OCI-LY1 (cell line): ENCODE results near the gene CPNE8.

Source experiments
- H2AFZ ChIP-seq: fragments of 200-600 bp; sonication (generic), shearing (Covaris generic); 2 replicates; pipeline ENCODE4 v1.6.0; 2014; ENCODE audit warnings: antibody characterized with exemption, mild to moderate bottlenecking, low read length
- H3F3A ChIP-seq: fragments of 200-600 bp; sonication (generic), shearing (Covaris generic); 2 replicates; pipeline ENCODE4 v1.6.0; 2014; ENCODE audit warnings: mild to moderate bottlenecking, antibody characterized with exemption, low read length, moderate library complexity; ENCODE audit not compliant: insufficient read depth
- H3K27ac ChIP-seq: fragments of 200-600 bp; sonication (generic); 2 replicates; pipeline ENCODE4 v1.5.1; 2014; ENCODE audit warnings: low read length, mixed run types, mild to moderate bottlenecking, low read depth; ENCODE audit not compliant: poor library complexity, severe bottlenecking
- H3K27me3 ChIP-seq: fragments of 200-600 bp; sonication (generic); 2 replicates; pipeline ENCODE4 v1.6.0; 2014; ENCODE audit warnings: antibody characterized with exemption, mild to moderate bottlenecking, low read length, moderate library complexity; ENCODE audit not compliant: insufficient read depth
- H3K36me3 ChIP-seq: fragments of 200-600 bp; sonication (generic); 2 replicates; pipeline ENCODE4 v1.6.1; 2014; ENCODE audit warnings: mild to moderate bottlenecking, antibody characterized with exemption, low read length, moderate library complexity, mixed read lengths; ENCODE audit not compliant: insufficient read depth
- H3K4me1 ChIP-seq: fragments of 200-600 bp; sonication (generic); 2 replicates; pipeline ENCODE4 v1.5.1; 2014; ENCODE audit warnings: mild to moderate bottlenecking, low read length, moderate library complexity; ENCODE audit not compliant: insufficient read depth, severe bottlenecking
- H3K4me2 ChIP-seq: fragments of 200-600 bp; sonication (generic), shearing (Covaris generic); 2 replicates; pipeline ENCODE4 v1.6.1; 2014; ENCODE audit warnings: low read length
- H3K4me3 ChIP-seq: fragments of 200-600 bp; sonication (generic); 2 replicates; pipeline ENCODE4 v1.5.1; 2014; ENCODE audit warnings: low read length, low read depth, mild to moderate bottlenecking, mixed read lengths; ENCODE audit not compliant: poor library complexity, severe bottlenecking
- H3K79me2 ChIP-seq: fragments of 200-600 bp; shearing (Covaris generic); 2 replicates; pipeline ENCODE4 v1.6.1; 2016; ENCODE audit warnings: mixed run types, low read length, mixed read lengths; ENCODE audit not compliant: insufficient read depth
- H3K9ac ChIP-seq: fragments of 200-600 bp; sonication (generic), shearing (Covaris generic); 2 replicates; pipeline ENCODE4 v1.6.1; 2014; ENCODE audit warnings: mild to moderate bottlenecking, low read length, mixed read lengths
- H3K9me2 ChIP-seq: fragments of 200-600 bp; sonication (generic), shearing (Covaris generic); 2 replicates; pipeline ENCODE4 v1.6.1; 2014; ENCODE audit warnings: low read depth, mild to moderate bottlenecking, low read length, mixed read lengths
- H3K9me3 ChIP-seq: fragments of 200-600 bp; shearing (Covaris generic); 2 replicates; pipeline ENCODE4 v1.6.1; 2014; ENCODE audit warnings: low read length, mixed read lengths
- H4K20me1 ChIP-seq: fragments of 200-600 bp; sonication (generic), shearing (Covaris generic); 2 replicates; pipeline ENCODE4 v1.6.0; 2016; ENCODE audit warnings: mild to moderate bottlenecking, low read length; ENCODE audit not compliant: insufficient read depth
- EZH2 ChIP-seq: fragments of 200-600 bp; sonication (generic), shearing (Covaris generic); IDR thresholded peaks from 2 replicates; pipeline ENCODE4 v1.8.0; 2017; ENCODE audit warnings: borderline replicate concordance, mixed run types, mild to moderate bottlenecking, antibody characterized with exemption, low read length, moderate library complexity, mixed read lengths
- TF ChIP-seq, protein P1 (sequence below): fragments of 200-600 bp; sonication (generic), shearing (Covaris generic); IDR thresholded peaks from 2 replicates; pipeline ENCODE4 v1.5.1; 2017; ENCODE audit warnings: mild to moderate bottlenecking, antibody characterized with exemption, low read length, moderate library complexity, mixed read lengths

CPNE8 gene

DNA sequence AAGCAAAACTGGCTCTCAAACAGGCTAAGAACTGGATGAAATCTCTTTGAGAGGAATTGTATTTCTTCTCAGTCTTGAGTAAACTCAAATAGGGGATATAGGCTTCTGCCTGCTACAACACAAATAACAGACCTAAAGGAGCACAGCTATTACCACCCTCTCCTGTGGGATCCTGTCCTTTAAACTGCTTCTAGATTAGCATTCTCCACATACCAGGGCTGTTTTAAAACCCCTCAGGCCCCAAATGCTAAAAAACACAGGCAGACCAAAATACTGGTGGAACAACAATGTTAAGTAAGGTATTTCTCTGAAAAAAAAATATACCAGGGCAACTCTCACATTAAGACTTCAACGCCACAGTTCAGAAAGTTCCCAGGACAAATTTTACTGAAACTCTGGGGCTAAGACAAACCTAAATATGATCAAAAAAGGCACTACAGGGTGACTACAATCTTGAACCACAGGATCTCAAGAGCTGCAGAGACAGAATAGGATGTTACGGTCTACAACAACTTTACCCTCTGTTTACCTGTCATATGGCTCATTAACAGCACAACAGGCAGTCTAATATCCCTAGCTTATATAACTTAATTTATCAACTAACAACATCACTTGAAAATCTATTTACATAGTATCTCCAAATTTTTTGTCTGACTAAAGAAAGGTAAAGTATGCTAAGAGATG, 7.2 kb downstream of the CPNE8 start:
- no peaks in the 10 kb centered on the region for H3K79me2 ChIP-seq
- H3K4me2 ChIP-seq, result no peak overlapping the region
- no peaks in the 10 kb centered on the region for H4K20me1 ChIP-seq
- no peaks in the 10 kb centered on the region for H3K9me3 ChIP-seq
- no peaks in the 10 kb centered on the region for H3F3A ChIP-seq
- no peak overlapping the region for H3K27ac ChIP-seq
- H3K36me3 ChIP-seq, result no peaks in the 10 kb centered on the region
- H3K4me1 ChIP-seq, result no peaks in the 10 kb centered on the region
- H3K4me3 ChIP-seq, result no peak overlapping the region
- no peak overlapping the region for H2AFZ ChIP-seq
- no peaks in the 10 kb centered on the region for H3K9me2 ChIP-seq
- no peak for TF ChIP-seq EZH2
- TF ChIP-seq, protein P1, sequence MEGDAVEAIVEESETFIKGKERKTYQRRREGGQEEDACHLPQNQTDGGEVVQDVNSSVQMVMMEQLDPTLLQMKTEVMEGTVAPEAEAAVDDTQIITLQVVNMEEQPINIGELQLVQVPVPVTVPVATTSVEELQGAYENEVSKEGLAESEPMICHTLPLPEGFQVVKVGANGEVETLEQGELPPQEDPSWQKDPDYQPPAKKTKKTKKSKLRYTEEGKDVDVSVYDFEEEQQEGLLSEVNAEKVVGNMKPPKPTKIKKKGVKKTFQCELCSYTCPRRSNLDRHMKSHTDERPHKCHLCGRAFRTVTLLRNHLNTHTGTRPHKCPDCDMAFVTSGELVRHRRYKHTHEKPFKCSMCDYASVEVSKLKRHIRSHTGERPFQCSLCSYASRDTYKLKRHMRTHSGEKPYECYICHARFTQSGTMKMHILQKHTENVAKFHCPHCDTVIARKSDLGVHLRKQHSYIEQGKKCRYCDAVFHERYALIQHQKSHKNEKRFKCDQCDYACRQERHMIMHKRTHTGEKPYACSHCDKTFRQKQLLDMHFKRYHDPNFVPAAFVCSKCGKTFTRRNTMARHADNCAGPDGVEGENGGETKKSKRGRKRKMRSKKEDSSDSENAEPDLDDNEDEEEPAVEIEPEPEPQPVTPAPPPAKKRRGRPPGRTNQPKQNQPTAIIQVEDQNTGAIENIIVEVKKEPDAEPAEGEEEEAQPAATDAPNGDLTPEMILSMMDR, result no peak
- no peak overlapping the region for H3K9ac ChIP-seq
- H3K27me3 ChIP-seq, result no peaks in the 10 kb centered on the region

DNA sequence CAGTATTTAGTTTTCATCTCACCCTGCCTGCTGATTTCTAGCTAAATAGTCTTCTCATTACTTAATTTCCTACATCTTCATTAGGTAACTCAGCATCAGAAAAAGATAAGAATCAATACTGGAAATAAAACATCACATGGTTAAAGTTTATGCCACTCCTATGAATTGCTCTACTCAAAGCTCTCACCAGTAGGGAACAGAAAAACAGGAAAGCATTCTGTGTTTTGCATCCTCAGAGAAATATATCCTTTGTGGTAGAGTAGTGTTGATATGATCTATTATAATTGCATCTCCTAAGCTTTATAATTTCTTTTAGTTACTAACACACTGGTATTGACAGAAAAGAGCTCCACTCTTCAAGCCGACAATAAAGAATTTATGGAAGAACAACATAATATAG, 9.9 kb downstream of the CPNE8 start:
- Histone ChIP-seq H3F3A (no peaks in the 10 kb centered on the region), H3K9me2 (no peaks in the 10 kb centered on the region), H4K20me1 (no peaks in the 10 kb centered on the region), H3K27me3 (no peaks in the 10 kb centered on the region), H3K36me3 (no peaks in the 10 kb centered on the region), H3K4me3 (no peak overlapping the region), H3K27ac (no peak overlapping the region), H3K9me3 (no peaks in the 10 kb centered on the region), H2AFZ (no peak overlapping the region), H3K79me2 (no peaks in the 10 kb centered on the region), H3K9ac (no peak overlapping the region), H3K4me2 (no peak overlapping the region), H3K4me1 (no peaks in the 10 kb centered on the region)
- TF ChIP-seq EZH2, result no peak
- TF ChIP-seq, protein P1, result no peak

DNA sequence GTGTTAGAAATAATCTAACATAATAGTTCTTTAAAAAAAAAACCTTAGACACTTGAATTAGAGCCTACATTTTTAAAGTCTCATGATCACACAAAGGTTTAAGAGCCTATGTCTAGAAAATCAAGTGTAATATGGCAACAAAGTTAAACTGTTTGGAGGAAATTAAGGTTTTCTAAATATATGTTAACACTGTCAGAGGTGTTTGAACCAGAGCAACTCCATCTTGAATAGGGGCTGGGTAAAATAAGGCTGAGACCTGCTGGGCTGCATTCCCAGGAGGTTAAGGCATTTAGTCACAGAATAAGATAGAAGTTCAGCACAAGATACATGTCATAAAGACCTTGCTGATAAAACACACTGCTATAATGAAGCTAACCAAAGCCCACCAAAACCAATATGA, 12.4 kb downstream of the CPNE8 start:
- Histone ChIP-seq H3K4me2 (no peak overlapping the region), H2AFZ (no peak overlapping the region), H3K9ac (no peak overlapping the region), H3K4me3 (no peak overlapping the region), H3K36me3 (no peaks in the 10 kb centered on the region), H3K9me2 (no peaks in the 10 kb centered on the region), H3K27ac (no peak overlapping the region), H3F3A (no peaks in the 10 kb centered on the region), H3K9me3 (no peaks in the 10 kb centered on the region), H3K4me1 (no peaks in the 10 kb centered on the region), H3K79me2 (no peaks in the 10 kb centered on the region), H4K20me1 (no peaks in the 10 kb centered on the region), H3K27me3 (no peaks in the 10 kb centered on the region)
- TF ChIP-seq, protein P1, result no peak
- TF ChIP-seq EZH2, result no peak
